Coronary artery (tissue), 2 donors: ENCODE measurements around the gene PTGER2.
A peak's percentile ranks its signal among the peaks of the same experiment; 100 is the strongest.

Experiments used
- DNase-seq: peaks from one replicate; pipeline ENCODE4 v3.0.0-alpha.2; 2017; ENCODE audit warnings: low spot score
- H3K27ac ChIP-seq, 2 donors: fragments of 200-600 bp; sonication (generic); one replicate each; pipeline ENCODE4 v1.5.1; 2016 to 2019
- H3K4me3 ChIP-seq: fragments of 200-600 bp; sonication (generic); 2 replicates; pipeline ENCODE4 v1.5.1; 2016; ENCODE audit warnings: mild to moderate bottlenecking, moderate library complexity
- TF ChIP-seq, protein P1 (sequence below): fragments of 200-600 bp; sonication (generic); IDR thresholded peaks from one replicate; pipeline ENCODE4 v1.5.1; 2019; ENCODE audit warnings: antibody characterized with exemption

The PTGER2 gene

DNA sequence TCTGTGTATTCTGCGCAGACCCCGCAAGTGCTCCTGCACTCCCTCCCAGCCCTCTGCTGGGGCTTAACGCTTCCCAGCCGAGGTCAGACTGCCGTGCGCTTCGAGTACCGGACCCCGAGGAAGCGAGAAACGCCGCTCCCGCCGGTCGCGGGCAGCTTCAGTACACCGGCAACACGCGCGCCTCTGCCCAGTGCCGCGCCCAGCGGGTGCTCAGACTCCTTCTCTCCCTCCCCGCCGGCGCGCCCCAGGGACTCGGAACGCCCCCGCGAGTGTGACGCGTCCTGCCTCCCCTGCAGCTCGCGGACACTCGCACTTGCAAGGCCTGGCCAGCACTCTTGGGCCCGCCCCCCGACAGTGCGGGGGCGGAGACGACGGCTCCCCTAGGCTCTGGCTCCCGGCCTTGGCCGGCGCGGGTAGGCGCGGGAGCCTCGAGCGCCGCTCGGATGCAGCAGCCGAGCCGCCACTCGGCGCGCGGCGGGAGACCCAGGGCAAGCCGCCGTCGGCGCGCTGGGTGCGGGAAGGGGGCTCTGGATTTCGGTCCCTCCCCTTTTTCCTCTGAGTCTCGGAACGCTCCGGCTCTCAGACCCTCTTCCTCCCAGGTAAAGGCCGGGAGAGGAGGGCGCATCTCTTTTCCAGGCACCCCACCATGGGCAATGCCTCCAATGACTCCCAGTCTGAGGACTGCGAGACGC lies at the start of gene PTGER2:
Gene PTGER2, plus strand, starts transcription at position 410 of the 692 bp plus-strand sequence. Its CDS starts 237 bp downstream, at position 647.
- Histone ChIP-seq H3K27ac (peak within 1 kb of the TSS in 1 of 2 donors; percentile 74), H3K4me3 (peak within 1 kb of the TSS; percentile 81)
- peak; percentile 87 for DNase-seq
- TF ChIP-seq, protein P1, sequence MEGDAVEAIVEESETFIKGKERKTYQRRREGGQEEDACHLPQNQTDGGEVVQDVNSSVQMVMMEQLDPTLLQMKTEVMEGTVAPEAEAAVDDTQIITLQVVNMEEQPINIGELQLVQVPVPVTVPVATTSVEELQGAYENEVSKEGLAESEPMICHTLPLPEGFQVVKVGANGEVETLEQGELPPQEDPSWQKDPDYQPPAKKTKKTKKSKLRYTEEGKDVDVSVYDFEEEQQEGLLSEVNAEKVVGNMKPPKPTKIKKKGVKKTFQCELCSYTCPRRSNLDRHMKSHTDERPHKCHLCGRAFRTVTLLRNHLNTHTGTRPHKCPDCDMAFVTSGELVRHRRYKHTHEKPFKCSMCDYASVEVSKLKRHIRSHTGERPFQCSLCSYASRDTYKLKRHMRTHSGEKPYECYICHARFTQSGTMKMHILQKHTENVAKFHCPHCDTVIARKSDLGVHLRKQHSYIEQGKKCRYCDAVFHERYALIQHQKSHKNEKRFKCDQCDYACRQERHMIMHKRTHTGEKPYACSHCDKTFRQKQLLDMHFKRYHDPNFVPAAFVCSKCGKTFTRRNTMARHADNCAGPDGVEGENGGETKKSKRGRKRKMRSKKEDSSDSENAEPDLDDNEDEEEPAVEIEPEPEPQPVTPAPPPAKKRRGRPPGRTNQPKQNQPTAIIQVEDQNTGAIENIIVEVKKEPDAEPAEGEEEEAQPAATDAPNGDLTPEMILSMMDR, result no peak

DNA sequence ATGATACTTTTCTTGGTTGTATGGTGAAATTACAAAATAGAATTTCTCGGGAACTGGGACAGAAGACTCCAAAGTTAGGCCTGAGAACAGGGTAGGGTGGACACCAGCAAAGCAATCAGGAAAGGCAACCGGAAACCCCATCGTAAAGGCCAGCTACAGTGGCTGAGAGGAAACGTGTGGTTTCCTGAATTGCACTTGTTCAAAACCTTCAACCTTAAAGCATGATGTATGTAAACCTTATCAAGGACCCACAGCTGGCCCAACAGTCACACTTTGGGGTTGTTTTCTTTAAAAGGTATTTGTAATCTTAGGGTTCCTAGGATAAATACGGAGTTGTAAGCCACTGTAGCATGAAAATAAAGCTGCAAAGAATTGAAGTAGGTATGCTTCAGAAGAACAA lies 48.9 kb upstream of the PTGER2 start:
- DNase-seq, result no peak
- H3K27ac ChIP-seq, result no peak overlapping the region
- TF ChIP-seq, protein P1, result no peak
- no peak overlapping the region for H3K4me3 ChIP-seq

- Histone ChIP-seq H3K27ac (peak overlapping the region in 1 of 2 donors; percentile 35), H3K4me3 (no peak overlapping the region)
- TF ChIP-seq, protein P1, result no peak
- DNase-seq, result no peak
Observed at GRCh38 chr14:52266179-52266578, 47.9 kb upstream of the PTGER2 start.

GRCh38 chr14:52266782-52267181 lies 47.3 kb upstream of the PTGER2 start:
- H3K27ac ChIP-seq, result peak overlapping the region in 1 of 2 donors; percentile 35
- no peak for DNase-seq
- no peak overlapping the region for H3K4me3 ChIP-seq
- TF ChIP-seq, protein P1, result no peak

DNA sequence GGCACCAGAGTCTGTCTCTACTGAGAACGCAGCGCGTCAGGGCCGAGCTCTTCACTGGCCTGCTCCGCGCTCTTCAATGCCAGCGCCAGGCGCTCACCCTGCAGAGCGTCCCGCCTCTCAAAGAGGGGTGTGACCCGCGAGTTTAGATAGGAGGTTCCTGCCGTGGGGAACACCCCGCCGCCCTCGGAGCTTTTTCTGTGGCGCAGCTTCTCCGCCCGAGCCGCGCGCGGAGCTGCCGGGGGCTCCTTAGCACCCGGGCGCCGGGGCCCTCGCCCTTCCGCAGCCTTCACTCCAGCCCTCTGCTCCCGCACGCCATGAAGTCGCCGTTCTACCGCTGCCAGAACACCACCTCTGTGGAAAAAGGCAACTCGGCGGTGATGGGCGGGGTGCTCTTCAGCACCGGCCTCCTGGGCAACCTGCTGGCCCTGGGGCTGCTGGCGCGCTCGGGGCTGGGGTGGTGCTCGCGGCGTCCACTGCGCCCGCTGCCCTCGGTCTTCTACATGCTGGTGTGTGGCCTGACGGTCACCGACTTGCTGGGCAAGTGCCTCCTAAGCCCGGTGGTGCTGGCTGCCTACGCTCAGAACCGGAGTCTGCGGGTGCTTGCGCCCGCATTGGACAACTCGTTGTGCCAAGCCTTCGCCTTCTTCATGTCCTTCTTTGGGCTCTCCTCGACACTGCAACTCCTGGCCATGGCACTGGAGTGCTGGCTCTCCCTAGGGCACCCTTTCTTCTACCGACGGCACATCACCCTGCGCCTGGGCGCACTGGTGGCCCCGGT lies 46.4 kb upstream of the PTGER2 start, which contains the start of gene PTGDR:
Gene PTGDR, plus strand, starts transcription at position 198 of the 778 bp plus-strand sequence. Its CDS starts 117 bp downstream, at position 315.
- TF ChIP-seq, protein P1, result no peak
- H3K4me3 ChIP-seq, result peak within 1 kb of the TSS; percentile 66
- H3K27ac ChIP-seq, result peak within 1 kb of the TSS in 1 of 2 donors; percentile 35
- no peak for DNase-seq

GRCh38 chr14:52268279-52269061 lies 45.6 kb upstream of the PTGER2 start:
- Histone ChIP-seq H3K4me3 (peak overlapping the region; percentile 66), H3K27ac (no peak overlapping the region)

More at GRCh38 chr14:52268279-52269061, 45.6 kb upstream of the PTGER2 start:
- TF ChIP-seq, protein P1, result no peak
- no peak for DNase-seq
